H1 (cell line): ENCODE measurements around the gene OAT. TPM values are rescaled to one million over a fixed set of nuclear protein-coding genes. Genes with fewer than 3 reads are reported as not detected.

Experiments used
- CTCF ChIA-PET: fragments of 300-600 bp; sonication (Branson Sonifier 250); formaldehyde crosslinking; loops from one replicate; lab custom pipeline; 2021; ENCODE audit not compliant: partially characterized antibody; lab: Charles Lee
- POLR2A ChIA-PET: fragments of 300-600 bp; sonication (Branson Sonifier 250); formaldehyde crosslinking; loops from one replicate; lab custom pipeline; 2021; ENCODE audit warnings: inconsistent platforms; ENCODE audit not compliant: partially characterized antibody; lab: Charles Lee
- DNase-seq, 2 experiments: peaks; one replicate each; pipeline versions ENCODE4 v3.0.0 to v3.0.0-alpha.2; 2010 to 2022; ENCODE audit warnings: low spot score in 2 of 2, low read depth in 1 of 2, mixed read lengths in 1 of 2
- FAIRE-seq: peaks from 2 replicates; lab custom pipeline; 2011; peaks lifted over from hg19 to GRCh38; lab: Jason Lieb, UNC
- H2AFZ ChIP-seq: 2 replicates; pipeline ENCODE4 v1.8.1; 2012; ENCODE audit warnings: low read length, inconsistent platforms
- H2AK5ac ChIP-seq: 2 replicates; pipeline ENCODE4 v1.6.1; 2013; ENCODE audit warnings: low read depth, low read length
- H2BK120ac ChIP-seq: replicated peaks from 2 replicates; pipeline ENCODE3; 2013; ENCODE audit warnings: low read depth, low read length, inconsistent platforms
- H2BK12ac ChIP-seq: 2 replicates; pipeline ENCODE4 v1.6.1; 2013; ENCODE audit warnings: low read depth, low read length
- H2BK15ac ChIP-seq: 2 replicates; pipeline ENCODE4 v1.6.1; 2013; ENCODE audit warnings: low read length
- H2BK20ac ChIP-seq: 2 replicates; pipeline ENCODE4 v1.6.1; 2013; ENCODE audit warnings: low read length
- H2BK5ac ChIP-seq: 2 replicates; pipeline ENCODE4 v1.6.1; 2013; ENCODE audit warnings: low read depth, low read length
- H3K14ac ChIP-seq: 2 replicates; pipeline ENCODE4 v1.6.1; 2013; ENCODE audit warnings: inconsistent platforms; ENCODE audit not compliant: insufficient read length
- H3K18ac ChIP-seq: 2 replicates; pipeline ENCODE4 v1.6.1; 2013; ENCODE audit warnings: low read length; ENCODE audit errors: extremely low read depth
- H3K23ac ChIP-seq: 2 replicates; pipeline ENCODE4 v1.6.1; 2013; ENCODE audit warnings: inconsistent platforms; ENCODE audit not compliant: insufficient read length
- H3K23me2 ChIP-seq: 2 replicates; pipeline ENCODE4 v1.6.1; 2013; ENCODE audit warnings: low read depth, low read length
- H3K27ac ChIP-seq: 2 replicates; pipeline ENCODE4 v1.6.1; 2011; ENCODE audit warnings: low read depth, low read length, inconsistent platforms
- H3K27me3 ChIP-seq, 4 experiments: replicated peaks in 1 of 4; 1 replicate in 1 of 4; 2 replicates in 3 of 4; pipeline versions ENCODE4 v1.6.1 to v1.8.1; 2011 to 2013; ENCODE audit warnings: low read length in 3 of 4, mild to moderate bottlenecking in 3 of 4, inconsistent platforms in 2 of 4, mixed read lengths in 2 of 4, moderate library complexity in 1 of 4; ENCODE audit not compliant: control insufficient read depth in 3 of 4, insufficient read depth in 3 of 4; ENCODE audit errors: extremely low read depth in 1 of 4
- H3K36me3 ChIP-seq, 4 experiments: 2 replicates each; pipeline versions ENCODE4 v1.6.1 to v1.8.1; 2011 to 2013; ENCODE audit warnings: mild to moderate bottlenecking in 4 of 4, low read length in 3 of 4, moderate library complexity in 2 of 4, control low read depth in 1 of 4, inconsistent platforms in 1 of 4; ENCODE audit not compliant: insufficient read depth in 4 of 4, control insufficient read depth in 2 of 4
- H3K4ac ChIP-seq: replicated peaks from 2 replicates; pipeline ENCODE3; 2013; ENCODE audit warnings: low read length, low read depth, mixed read lengths, inconsistent platforms; ENCODE audit not compliant: insufficient read length
- H3K4me1 ChIP-seq, 4 experiments: replicated peaks in 1 of 4; 1 replicate in 1 of 4; 2 replicates in 3 of 4; pipeline versions ENCODE4 v1.6.1 to v1.8.1; 2011 to 2013; ENCODE audit warnings: low read length in 3 of 4, inconsistent platforms in 2 of 4, mixed read lengths in 1 of 4; ENCODE audit not compliant: insufficient read depth in 4 of 4, control insufficient read depth in 3 of 4
- H3K4me2 ChIP-seq, 2 experiments: 2 replicates each; pipeline versions ENCODE4 v1.6.1 to v1.8.1; 2011 to 2013; ENCODE audit warnings: low read depth in 2 of 2, low read length in 2 of 2, control low read depth in 1 of 2, inconsistent platforms in 1 of 2, mild to moderate bottlenecking in 1 of 2; ENCODE audit not compliant: insufficient read depth in 1 of 2
- H3K4me3 ChIP-seq, 4 experiments: fragments of 200-600, 300-600 bp in 1 of 4; sonication (generic), shearing (Covaris generic), sonication (Bioruptor Twin) in 1 of 4; 2 replicates each; pipeline versions ENCODE4 v1.5.1 to v1.8.1; 2011 to 2016; ENCODE audit warnings: low read length in 4 of 4, low read depth in 3 of 4, control low read depth in 2 of 4, inconsistent platforms in 2 of 4, mild to moderate bottlenecking in 2 of 4, mixed read lengths in 1 of 4, moderate library complexity in 1 of 4; ENCODE audit not compliant: insufficient read depth in 2 of 4; ENCODE audit errors: extremely low read depth in 1 of 4
- H3K56ac ChIP-seq: replicated peaks from 2 replicates; pipeline ENCODE3; 2013; ENCODE audit warnings: low read depth, mild to moderate bottlenecking, mixed read lengths, low read length, inconsistent platforms; ENCODE audit not compliant: insufficient read length
- H3K79me1 ChIP-seq: 2 replicates; pipeline ENCODE4 v1.6.1; 2013; ENCODE audit warnings: low read depth, low read length, control low read depth
- H3K79me2 ChIP-seq, 2 experiments: 2 replicates each; pipeline versions ENCODE4 v1.6.1 to v1.8.1; 2012 to 2013; ENCODE audit warnings: low read length in 2 of 2, mild to moderate bottlenecking in 2 of 2, inconsistent platforms in 1 of 2; ENCODE audit not compliant: insufficient read depth in 2 of 2, control insufficient read depth in 1 of 2
- H3K9ac ChIP-seq, 4 experiments: replicated peaks in 1 of 4; 1 replicate in 1 of 4; 2 replicates in 3 of 4; pipeline versions ENCODE4 v1.6.1 to v1.8.1; 2011 to 2013; ENCODE audit warnings: low read depth in 3 of 4, low read length in 3 of 4, control low read depth in 2 of 4, mild to moderate bottlenecking in 2 of 4, moderate library complexity in 2 of 4, inconsistent platforms in 1 of 4; ENCODE audit errors: extremely low read depth in 1 of 4
- H3K9me3 ChIP-seq, 2 experiments: 2 replicates each; pipeline versions ENCODE4 v1.6.1 to v1.8.1; 2012 to 2013; ENCODE audit warnings: mild to moderate bottlenecking in 2 of 2, moderate library complexity in 2 of 2, control low read depth in 1 of 2, inconsistent platforms in 1 of 2, low read depth in 1 of 2, low read length in 1 of 2, mixed read lengths in 1 of 2; ENCODE audit not compliant: insufficient read depth in 2 of 2
- H4K20me1 ChIP-seq, 2 experiments: replicated peaks in 1 of 2; 2 replicates each; pipeline versions ENCODE3 to v1.8.1; 2011 to 2013; ENCODE audit warnings: inconsistent platforms in 2 of 2, low read length in 2 of 2, mild to moderate bottlenecking in 1 of 2; ENCODE audit not compliant: insufficient read depth in 2 of 2, control insufficient read depth in 1 of 2
- H4K5ac ChIP-seq: 2 replicates; pipeline ENCODE4 v1.6.1; 2013; ENCODE audit warnings: low read length, low read depth, mixed read lengths, inconsistent platforms; ENCODE audit not compliant: insufficient read length
- H4K8ac ChIP-seq: 2 replicates; pipeline ENCODE4 v1.8.0; 2013; ENCODE audit warnings: mild to moderate bottlenecking, moderate library complexity, low read length, inconsistent platforms; ENCODE audit not compliant: insufficient read depth; ENCODE audit errors: extremely low read depth
- H4K91ac ChIP-seq: replicated peaks from 2 replicates; pipeline ENCODE3; 2013; ENCODE audit warnings: low read length, mixed read lengths, inconsistent platforms; ENCODE audit not compliant: insufficient read length
- CHD1 ChIP-seq: IDR thresholded peaks from 2 replicates; pipeline ENCODE4 v1.6.1; 2012; ENCODE audit warnings: low read depth, low read length, improper control_type of control experiment
- EGR1 ChIP-seq: IDR thresholded peaks from 2 replicates; pipeline ENCODE4 v1.6.1; 2011; ENCODE audit warnings: low read depth, low read length, borderline replicate concordance
- KDM5A ChIP-seq: fragments of 200-600 bp; IDR thresholded peaks from 2 replicates; pipeline ENCODE4 v1.7.1; 2012; ENCODE audit warnings: mild to moderate bottlenecking, low read length, inconsistent platforms, mixed read lengths
- POLR2AphosphoS5 ChIP-seq: IDR thresholded peaks from 2 replicates; pipeline ENCODE4 v1.6.1; 2011; ENCODE audit warnings: low read depth, low read length
- RFX5 ChIP-seq: IDR thresholded peaks from 2 replicates; pipeline ENCODE4 v1.6.1; 2011; ENCODE audit warnings: low read depth, low read length, improper control_type of control experiment, borderline replicate concordance
- SAP30 ChIP-seq: fragments of 300-600 bp; sonication (generic); IDR thresholded peaks from 2 replicates; pipeline ENCODE4 v1.7.1; 2012; ENCODE audit warnings: low read length, moderate library complexity, mild to moderate bottlenecking, inconsistent platforms; ENCODE audit not compliant: insufficient read depth, insufficient replicate concordance
- SP1 ChIP-seq: IDR thresholded peaks from 2 replicates; pipeline ENCODE4 v1.6.1; 2011; ENCODE audit warnings: low read depth, low read length
- TAF1 ChIP-seq: IDR thresholded peaks from 2 replicates; pipeline ENCODE4 v1.6.1; 2011; ENCODE audit warnings: mild to moderate bottlenecking, low read depth, low read length
- WGBS, 2 experiments: shearing (Covaris generic) in 1 of 2; methylation state at CpG; one replicate each; pipeline versions ENCODE4 v1.1.6 to v1.1.7; 2013 to 2015; ENCODE audit warnings: low lambda C conversion rate in 2 of 2, mixed read lengths in 2 of 2, inconsistent platforms in 1 of 2, low coverage in 1 of 2, missing lambda C conversion rate in 1 of 2; ENCODE audit not compliant: insufficient replicate concordance in 2 of 2, insufficient coverage in 1 of 2, insufficient read length in 1 of 2; ENCODE audit errors: extremely low coverage in 1 of 2, missing lambda C conversion rate in 1 of 2; 5-methylcytosine and 5-hydroxymethylcytosine counted together
- polyA plus RNA-seq, 7 experiments: library from polyadenylated mRNA; depleted of rRNA in 3 of 7; stranded (reverse) in 5 of 7; unstranded in 2 of 7; fragments of >200 nt in 5 of 7; fragments of 200-250 nt in 2 of 7; gene quantifications; 1 replicate in 5 of 7; 2 replicates in 1 of 7; 4 replicates in 1 of 7; pipeline versions ENCODE4 v1.2.1 to v1.2.3, GENCODE V29; 2011 to 2013; ENCODE audit warnings: missing spikeins in 2 of 7, mixed read lengths in 2 of 7
- total RNA-seq: library from RNA; stranded (reverse); fragmentation: NEBNext Ultra II Directional; extraction: Animal tissue kit (Norgen Biotek cat#: 25700); gene quantifications from 2 replicates; pipeline ENCODE4 v1.2.1, GENCODE V29; 2021
- TF ChIP-seq, protein P1 (sequence below): IDR thresholded peaks from 2 replicates; pipeline ENCODE4 v1.6.1; 2011; ENCODE audit warnings: low read length, improper control_type of control experiment
- TF ChIP-seq, protein P2 (sequence below): IDR thresholded peaks from 2 replicates; pipeline ENCODE4 v1.6.1; 2012; ENCODE audit warnings: inconsistent platforms
- TF ChIP-seq, protein P3 (sequence below): IDR thresholded peaks from 2 replicates; pipeline ENCODE4 v1.6.1; 2012; ENCODE audit warnings: low read length, inconsistent platforms

OAT gene
- total and polyA plus RNA-seq, 2 of the 8 experiments (the other 6 are each of a cell fraction or from before 2014, with no cell fraction given) = 67.8 to 121 TPM

DNA sequence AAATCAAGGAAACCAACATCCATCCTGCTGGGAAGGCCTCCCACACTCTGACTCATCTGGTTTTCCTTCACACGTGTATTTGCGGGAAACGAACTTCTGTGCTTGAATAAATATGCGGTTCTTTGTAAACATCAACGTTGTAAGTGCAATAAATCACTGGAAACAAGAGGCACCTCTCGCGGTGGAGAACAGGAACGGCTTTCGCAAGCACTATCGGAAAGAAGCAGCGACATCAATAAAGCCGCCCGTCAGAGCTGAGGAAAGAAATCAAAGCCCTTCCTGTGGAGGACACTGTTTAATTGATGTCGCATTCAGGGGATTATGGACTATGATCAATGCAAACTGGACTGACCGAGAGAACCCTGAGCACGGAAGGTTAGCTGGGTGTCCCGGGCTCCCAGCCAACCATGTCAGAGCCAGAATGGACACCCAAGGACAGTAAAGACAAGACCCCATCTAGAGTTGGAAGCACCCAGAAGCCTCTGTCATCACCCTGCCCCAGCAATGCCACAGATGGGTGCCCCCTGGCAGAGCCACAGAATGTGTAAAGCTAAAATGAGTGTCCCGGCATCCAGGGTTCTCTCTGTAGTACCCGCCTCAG is 37.6 kb downstream of the OAT start:
- Histone ChIP-seq H3K4me3 (no peak overlapping the region), H3K18ac (no peak overlapping the region), H2BK5ac (no peak overlapping the region), H2BK120ac (no peak overlapping the region), H3K23ac (no peak overlapping the region), H4K91ac (no peak overlapping the region), H3K4ac (no peak overlapping the region), H3K27me3 (no peaks in the 10 kb centered on the region; a peak in 1 of 7 replicates), H3K9ac (no peak overlapping the region), H3K23me2 (no peaks in the 10 kb centered on the region), H4K8ac (no peak overlapping the region), H2AK5ac (no peak overlapping the region), H3K79me2 (no peaks in the 10 kb centered on the region), H3K9me3 (no peaks in the 10 kb centered on the region), H3K4me1 (peaks cover 0 to 3% (median under 1%) of the 10 kb centered on the region in 4 experiments; a peak in 4 of 7 replicates), H3K79me1 (no peaks in the 10 kb centered on the region), H4K20me1 (no peaks in the 10 kb centered on the region), H2BK15ac (no peak overlapping the region), H3K36me3 (no peaks in the 10 kb centered on the region), H3K14ac (no peak overlapping the region), H3K56ac (no peak overlapping the region), H2AFZ (no peak overlapping the region), H3K4me2 (no peak overlapping the region), H4K5ac (no peak overlapping the region), H3K27ac (no peak overlapping the region), H2BK12ac (no peak overlapping the region), H2BK20ac (no peak overlapping the region)
- FAIRE-seq (no peak), DNase-seq (no peak)
- ChIA-PET CTCF (interaction anchor here (1.0 to 6.1 kb wide), 4 partner anchors 10 to 384 kb away, joined by 3 to 48 read pairs (median 3); no protein-coding TSS in a partner anchor), POLR2A (no interaction called here)
- WGBS, 2 experiments = 90% methylated on average over 19 of the region's 19 CpGs; no CpG with 5 or more reads in 1 of the 2 experiments
- no peak for TF ChIP-seq KDM5A
- TF ChIP-seq, protein P1, sequence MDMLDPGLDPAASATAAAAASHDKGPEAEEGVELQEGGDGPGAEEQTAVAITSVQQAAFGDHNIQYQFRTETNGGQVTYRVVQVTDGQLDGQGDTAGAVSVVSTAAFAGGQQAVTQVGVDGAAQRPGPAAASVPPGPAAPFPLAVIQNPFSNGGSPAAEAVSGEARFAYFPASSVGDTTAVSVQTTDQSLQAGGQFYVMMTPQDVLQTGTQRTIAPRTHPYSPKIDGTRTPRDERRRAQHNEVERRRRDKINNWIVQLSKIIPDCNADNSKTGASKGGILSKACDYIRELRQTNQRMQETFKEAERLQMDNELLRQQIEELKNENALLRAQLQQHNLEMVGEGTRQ = no peak
- no peak for TF ChIP-seq SAP30
- no peak for TF ChIP-seq TAF1
- TF ChIP-seq, protein P2, sequence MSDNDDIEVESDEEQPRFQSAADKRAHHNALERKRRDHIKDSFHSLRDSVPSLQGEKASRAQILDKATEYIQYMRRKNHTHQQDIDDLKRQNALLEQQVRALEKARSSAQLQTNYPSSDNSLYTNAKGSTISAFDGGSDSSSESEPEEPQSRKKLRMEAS = no peak
- no peak for TF ChIP-seq RFX5
- TF ChIP-seq CHD1 = no peak
- TF ChIP-seq, protein P3, sequence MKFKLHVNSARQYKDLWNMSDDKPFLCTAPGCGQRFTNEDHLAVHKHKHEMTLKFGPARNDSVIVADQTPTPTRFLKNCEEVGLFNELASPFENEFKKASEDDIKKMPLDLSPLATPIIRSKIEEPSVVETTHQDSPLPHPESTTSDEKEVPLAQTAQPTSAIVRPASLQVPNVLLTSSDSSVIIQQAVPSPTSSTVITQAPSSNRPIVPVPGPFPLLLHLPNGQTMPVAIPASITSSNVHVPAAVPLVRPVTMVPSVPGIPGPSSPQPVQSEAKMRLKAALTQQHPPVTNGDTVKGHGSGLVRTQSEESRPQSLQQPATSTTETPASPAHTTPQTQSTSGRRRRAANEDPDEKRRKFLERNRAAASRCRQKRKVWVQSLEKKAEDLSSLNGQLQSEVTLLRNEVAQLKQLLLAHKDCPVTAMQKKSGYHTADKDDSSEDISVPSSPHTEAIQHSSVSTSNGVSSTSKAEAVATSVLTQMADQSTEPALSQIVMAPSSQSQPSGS = no peak
- TF ChIP-seq EGR1 = no peak
- no peak for TF ChIP-seq POLR2AphosphoS5
- no peak for TF ChIP-seq SP1
